Measurements from ENCODE around the gene NRXN3. TPM values are rescaled to one million over a fixed set of nuclear protein-coding genes. Genes with fewer than 3 reads are reported as not detected.

The NRXN3 gene
- total RNA-seq: 4.3 and 5.7 TPM in 2 replicates
- polyA plus RNA-seq: 7.1 and 11.5 TPM in 2 replicates

DNA sequence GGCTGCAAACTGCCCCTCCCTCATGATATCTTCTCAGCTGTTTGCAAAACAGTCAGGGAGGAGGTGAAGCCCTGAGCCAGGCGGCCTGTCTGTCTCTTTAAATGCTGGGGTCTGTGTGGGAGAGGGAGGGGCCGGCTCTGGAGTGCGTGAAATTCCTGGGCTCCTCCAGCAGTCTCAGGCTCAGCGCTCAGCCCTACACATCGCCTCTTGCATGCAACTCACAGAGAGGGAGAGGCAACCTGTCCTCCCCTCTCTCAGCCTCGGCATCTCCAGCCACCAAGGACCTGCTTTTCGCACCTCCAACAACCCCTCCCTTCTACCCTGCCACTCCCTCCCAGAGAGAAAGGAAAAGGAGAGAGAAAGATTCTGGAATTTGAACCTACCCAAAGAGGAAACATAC lies at the start of gene NRXN3:
Gene NRXN3 (plus strand): TSS at position 171 of the 400 bp plus-strand sequence. CDS start 72,721 bp downstream, outside the sequence.
- Histone ChIP-seq H3K4me3 (no peak within 1 kb of the TSS), H3K36me3 (replicated peaks; ENCODE audit: insufficient read depth, low read depth) (no peaks in the 10 kb centered on the region), H3K27me3 (peaks cover 10% of the 10 kb centered on the region), H3K4me1 (ENCODE audit: insufficient read depth) (no peaks in the 10 kb centered on the region), H3K4me2 (peak within 1 kb of the TSS; percentile 60), H4K20me1 (ENCODE audit: insufficient read depth, poor library complexity, severe bottlenecking) (no peaks in the 10 kb centered on the region), H3K9me2 (replicated peaks; ENCODE audit: insufficient read depth) (no peaks in the 10 kb centered on the region), H3K79me2 (no peaks in the 10 kb centered on the region), H3K27ac (no peak within 1 kb of the TSS), H2AFZ (no peak within 1 kb of the TSS), H3K9me3 (ENCODE audit: low read depth) (no peaks in the 10 kb centered on the region)
- WGBS (ENCODE audit: low lambda C conversion rate, missing lambda C conversion rate): 6% methylated on average over 7 of the region's 7 CpGs
- TF ChIP-seq EZH2 (IDR thresholded peaks at IDR 0.05; ENCODE audit: borderline replicate concordance) (no peak), EZH2phosphoT487 (IDR thresholded peaks at IDR 0.05; ENCODE audit: low read depth, severe bottlenecking, unreplicated experiment) (no peak)
- TF ChIP-seq, protein P1, sequence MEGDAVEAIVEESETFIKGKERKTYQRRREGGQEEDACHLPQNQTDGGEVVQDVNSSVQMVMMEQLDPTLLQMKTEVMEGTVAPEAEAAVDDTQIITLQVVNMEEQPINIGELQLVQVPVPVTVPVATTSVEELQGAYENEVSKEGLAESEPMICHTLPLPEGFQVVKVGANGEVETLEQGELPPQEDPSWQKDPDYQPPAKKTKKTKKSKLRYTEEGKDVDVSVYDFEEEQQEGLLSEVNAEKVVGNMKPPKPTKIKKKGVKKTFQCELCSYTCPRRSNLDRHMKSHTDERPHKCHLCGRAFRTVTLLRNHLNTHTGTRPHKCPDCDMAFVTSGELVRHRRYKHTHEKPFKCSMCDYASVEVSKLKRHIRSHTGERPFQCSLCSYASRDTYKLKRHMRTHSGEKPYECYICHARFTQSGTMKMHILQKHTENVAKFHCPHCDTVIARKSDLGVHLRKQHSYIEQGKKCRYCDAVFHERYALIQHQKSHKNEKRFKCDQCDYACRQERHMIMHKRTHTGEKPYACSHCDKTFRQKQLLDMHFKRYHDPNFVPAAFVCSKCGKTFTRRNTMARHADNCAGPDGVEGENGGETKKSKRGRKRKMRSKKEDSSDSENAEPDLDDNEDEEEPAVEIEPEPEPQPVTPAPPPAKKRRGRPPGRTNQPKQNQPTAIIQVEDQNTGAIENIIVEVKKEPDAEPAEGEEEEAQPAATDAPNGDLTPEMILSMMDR (IDR thresholded peaks at IDR 0.05; ENCODE audit: poor library complexity): no peak
- peak; percentile 53 for DNase-seq (ENCODE audit: low spot score)

DNA sequence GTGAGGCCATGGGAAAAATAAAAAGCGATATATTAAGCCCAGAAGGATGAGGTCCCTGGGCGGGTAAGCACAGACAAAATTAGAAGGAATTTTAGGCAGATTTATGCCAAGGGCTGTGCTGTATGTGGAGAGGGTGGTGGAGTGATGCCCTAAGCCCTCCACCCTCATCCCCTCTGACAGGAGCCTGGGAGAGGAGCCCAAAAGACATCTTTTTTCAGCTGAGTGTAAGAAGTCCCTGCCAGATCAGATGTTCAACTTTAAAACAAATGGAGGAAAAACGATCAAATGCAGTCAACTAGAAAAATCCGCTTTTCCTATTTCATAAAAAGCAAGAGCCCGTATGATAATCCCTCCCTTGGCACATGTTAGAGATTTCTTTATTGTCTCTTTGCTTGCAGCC lies 47.7 kb upstream of the NRXN3 start:
- 95% methylated on average over 5 of the region's 5 CpGs for WGBS (ENCODE audit: low lambda C conversion rate, missing lambda C conversion rate)
- Histone ChIP-seq H3K4me3 (no peak overlapping the region), H3K36me3 (replicated peaks; ENCODE audit: insufficient read depth, low read depth) (no peaks in the 10 kb centered on the region), H3K79me2 (no peaks in the 10 kb centered on the region), H4K20me1 (ENCODE audit: insufficient read depth, poor library complexity, severe bottlenecking) (no peaks in the 10 kb centered on the region), H3K9me3 (ENCODE audit: low read depth) (no peaks in the 10 kb centered on the region), H2AFZ (no peak overlapping the region), H3K9me2 (replicated peaks; ENCODE audit: insufficient read depth) (no peaks in the 10 kb centered on the region), H3K4me2 (no peak overlapping the region), H3K27ac (no peak overlapping the region), H3K27me3 (no peaks in the 10 kb centered on the region), H3K4me1 (ENCODE audit: insufficient read depth) (no peaks in the 10 kb centered on the region)
- TF ChIP-seq, protein P1 (IDR thresholded peaks at IDR 0.05; ENCODE audit: poor library complexity): no peak
- TF ChIP-seq EZH2 (IDR thresholded peaks at IDR 0.05; ENCODE audit: borderline replicate concordance) (no peak), EZH2phosphoT487 (IDR thresholded peaks at IDR 0.05; ENCODE audit: low read depth, severe bottlenecking, unreplicated experiment) (no peak)
- DNase-seq (ENCODE audit: low spot score): no peak

DNA sequence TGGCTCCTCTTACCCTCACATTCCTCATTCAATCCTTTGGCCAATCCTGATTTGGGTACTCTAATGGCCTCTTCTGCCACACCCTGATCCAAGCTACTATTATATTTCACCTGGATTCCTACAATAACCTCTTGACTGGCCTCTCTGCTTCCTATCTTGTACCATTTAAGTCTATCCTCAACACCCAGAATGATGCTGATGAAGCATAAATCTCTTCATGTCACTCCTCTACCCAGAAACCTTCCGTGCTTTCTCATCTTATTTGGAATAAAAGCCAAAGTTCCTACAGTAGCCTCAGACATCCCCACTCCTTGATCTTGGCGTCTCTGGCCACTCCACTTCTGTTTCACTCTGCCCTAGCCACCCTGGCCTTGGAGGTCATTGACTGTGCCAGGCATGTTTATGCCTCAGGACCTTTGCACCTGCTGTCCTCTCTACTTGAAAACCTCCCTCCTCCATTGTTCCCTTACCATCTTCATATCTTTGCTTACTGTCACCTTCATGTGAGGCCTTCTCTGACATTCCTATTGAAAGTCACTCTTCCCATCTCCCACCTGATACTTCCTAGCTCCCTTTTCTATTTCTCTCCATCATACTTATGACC lies 46.4 kb upstream of the NRXN3 start:
- TF ChIP-seq, protein P1 (IDR thresholded peaks at IDR 0.05; ENCODE audit: poor library complexity): no peak
- TF ChIP-seq EZH2phosphoT487 (IDR thresholded peaks at IDR 0.05; ENCODE audit: low read depth, severe bottlenecking, unreplicated experiment): no peak
- no peak for TF ChIP-seq EZH2 (IDR thresholded peaks at IDR 0.05; ENCODE audit: borderline replicate concordance)
- DNase-seq (ENCODE audit: low spot score): no peak
- no peaks in the 10 kb centered on the region for H4K20me1 ChIP-seq (ENCODE audit: insufficient read depth, poor library complexity, severe bottlenecking)

More for the DNA sequence above, 46.4 kb upstream of the NRXN3 start:
- H3K27ac ChIP-seq: no peak overlapping the region
- no peak overlapping the region for H2AFZ ChIP-seq
- no peaks in the 10 kb centered on the region for H3K4me1 ChIP-seq (ENCODE audit: insufficient read depth)
- 78% methylated on average over 2 of the region's 2 CpGs for WGBS (ENCODE audit: low lambda C conversion rate, missing lambda C conversion rate)
- no peak overlapping the region for H3K4me3 ChIP-seq
- no peaks in the 10 kb centered on the region for H3K27me3 ChIP-seq
- H3K9me3 ChIP-seq (ENCODE audit: low read depth): no peaks in the 10 kb centered on the region
- no peaks in the 10 kb centered on the region for H3K9me2 ChIP-seq (replicated peaks; ENCODE audit: insufficient read depth)
- H3K36me3 ChIP-seq (replicated peaks; ENCODE audit: insufficient read depth, low read depth): no peaks in the 10 kb centered on the region
- no peak overlapping the region for H3K4me2 ChIP-seq
- H3K79me2 ChIP-seq: no peaks in the 10 kb centered on the region
